NOMO-1 (cell line): ENCODE data around the gene JPH2.
"Not testable (repeated sequence)": the region's sequence is repeated elsewhere in the genome, so short reads cannot be mapped to it uniquely, and the experiment has no call there.

ENCODE experiments used
- DNase-seq, 2 experiments: peaks; one replicate each; lab custom pipeline; 2025; ENCODE audit not compliant: unreplicated experiment in 2 of 2; lab: John Stamatoyannopoulos, UW

JPH2 gene

GRCh38 chr20:44187054-44187771 is at the start of gene JPH2:
TSS of gene JPH2 (minus strand) at chr20:44187188. CDS start at chr20:44186705, 483 bp downstream.
- DNase-seq: peak in 1 of 2 experiments; percentile 8

- DNase-seq: no peak
Observed at GRCh38 chr20:44235702-44236101, 48.7 kb upstream of the JPH2 start.

- DNase-seq: no peak
Observed at GRCh38 chr20:44234566-44235317, 47.8 kb upstream of the JPH2 start.

- DNase-seq: no peak
Observed at GRCh38 chr20:44233436-44234016, 46.5 kb upstream of the JPH2 start.

- not testable (repeated sequence) for DNase-seq
Observed at GRCh38 chr20:44232469-44232856, 45.5 kb upstream of the JPH2 start.

GRCh38 chr20:44231713-44232468 is 44.9 kb upstream of the JPH2 start:
- DNase-seq: no peak

GRCh38 chr20:44231193-44231592 is 44.2 kb upstream of the JPH2 start:
- DNase-seq: no peak

GRCh38 chr20:44228465-44229258 is 41.7 kb upstream of the JPH2 start:
- DNase-seq: no peak

GRCh38 chr20:44224637-44225036 is 37.6 kb upstream of the JPH2 start:
- no peak for DNase-seq

GRCh38 chr20:44223721-44224120 is 36.7 kb upstream of the JPH2 start:
- no peak for DNase-seq

GRCh38 chr20:44222633-44223368 is 35.8 kb upstream of the JPH2 start:
- DNase-seq: no peak

- no peak for DNase-seq
Observed at GRCh38 chr20:44222027-44222426, 35.0 kb upstream of the JPH2 start.

- DNase-seq: no peak
Observed at GRCh38 chr20:44221368-44221954, 34.5 kb upstream of the JPH2 start.

GRCh38 chr20:44219791-44220190 is 32.8 kb upstream of the JPH2 start:
- no peak for DNase-seq

GRCh38 chr20:44219170-44219730 is 32.3 kb upstream of the JPH2 start:
- DNase-seq: no peak

- DNase-seq: no peak
Observed at GRCh38 chr20:44218446-44218845, 31.5 kb upstream of the JPH2 start.

- DNase-seq: peak in 1 of 2 experiments; percentile 45
Observed at GRCh38 chr20:44217342-44218092, 30.5 kb upstream of the JPH2 start.

GRCh38 chr20:44215125-44215524 is 28.1 kb upstream of the JPH2 start:
- peak; percentile 50 to 60 for DNase-seq
